ENCODE results near the gene ARVCF.

DNA sequence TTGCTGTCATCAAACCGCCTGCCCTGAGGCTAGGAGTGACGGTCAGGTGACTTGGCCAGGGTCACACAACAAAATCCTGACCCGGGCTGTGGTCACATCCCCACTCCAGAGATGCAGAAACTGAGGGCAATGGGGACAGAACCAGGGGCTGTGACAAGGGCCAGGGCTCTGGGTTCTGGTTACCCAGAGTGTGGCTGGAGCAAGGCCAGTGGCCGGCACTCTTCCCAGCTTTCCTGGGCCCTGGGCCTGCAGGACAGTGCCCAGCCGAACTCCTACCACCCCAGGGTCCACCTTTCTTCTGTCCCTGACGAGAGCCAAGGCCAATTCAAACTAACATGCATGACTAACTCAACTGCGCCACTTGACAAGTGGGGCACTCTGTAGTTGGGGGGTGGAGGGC is 35.9 kb downstream of the ARVCF start:
- TF ChIP-seq CTCF (IDR thresholded peaks at IDR 0.05) (no peak), POLR2A (IDR thresholded peaks at IDR 0.05) (no peak)
